HEK293 (cell line): Measurements from ENCODE around the gene NHS.

Source experiments
- CTCF ChIA-PET: fragments of 350-600 bp; formaldehyde crosslinking; extraction: SDS; loops from one replicate; lab custom pipeline; 2021; ENCODE audit warnings: antibody characterized with exemption; lab: Yijun Ruan, JAX
- POLR2A ChIA-PET: fragments of 300-600 bp; formaldehyde crosslinking; extraction: SDS; loops from one replicate; lab custom pipeline; 2020; ENCODE audit warnings: antibody characterized with exemption, inconsistent platforms; lab: Yijun Ruan, JAX
- H3K27ac ChIP-seq: fragments of 200-500 bp; sonication (Bioruptor generic); 2 replicates; pipeline ENCODE4 v1.5.1; 2014; ENCODE audit warnings: low read depth, low read length, control low read depth, inconsistent platforms; ENCODE audit errors: extremely low read depth
- H3K36me3 ChIP-seq, 2 experiments: fragments of 200-500 bp in 1 of 2; sonication (Bioruptor generic) in 1 of 2; 1 replicate in 1 of 2; 2 replicates in 1 of 2; pipeline ENCODE4 v1.5.1; 2014 to 2017; ENCODE audit warnings: inconsistent platforms in 2 of 2, low read length in 2 of 2; ENCODE audit not compliant: control insufficient read depth in 2 of 2, insufficient read depth in 1 of 2
- H3K4me1 ChIP-seq: fragments of 200-500 bp; sonication (Bioruptor generic); 2 replicates; pipeline ENCODE4 v1.5.1; 2014; ENCODE audit warnings: mild to moderate bottlenecking, low read length, inconsistent platforms; ENCODE audit not compliant: control insufficient read depth, insufficient read depth
- H3K4me3 ChIP-seq: 2 replicates; pipeline ENCODE4 v1.5.1; 2011; ENCODE audit warnings: low read depth, mild to moderate bottlenecking, control low read depth, low read length, moderate library complexity
- H3K9me3 ChIP-seq: fragments of 200-500 bp; sonication (Bioruptor generic); 2 replicates; pipeline ENCODE4 v1.5.1; 2014; ENCODE audit warnings: low read depth, low read length, inconsistent platforms; ENCODE audit not compliant: control insufficient read depth, insufficient read depth
- GFI1B ChIP-seq: fragments of 450-650 bp; formaldehyde crosslinking; IDR thresholded peaks from 2 replicates; pipeline ENCODE4 v1.5.1; 2016; ENCODE audit warnings: missing biosample characterization, missing genetic modification characterization
- KLF8 ChIP-seq: fragments of 450-650 bp; formaldehyde crosslinking; IDR thresholded peaks from 2 replicates; pipeline ENCODE4 v1.5.1; 2016; ENCODE audit warnings: missing biosample characterization, missing genetic modification characterization
- PRDM6 ChIP-seq: fragments of 450-650 bp; formaldehyde crosslinking; IDR thresholded peaks from 2 replicates; pipeline ENCODE4 v1.5.1; 2017; ENCODE audit warnings: missing biosample characterization, missing genetic modification characterization
- SP7 ChIP-seq: fragments of 450-650 bp; formaldehyde crosslinking; IDR thresholded peaks from 2 replicates; pipeline ENCODE4 v1.5.1; 2016; ENCODE audit warnings: missing biosample characterization, missing genetic modification characterization
- YY2 ChIP-seq: fragments of 450-650 bp; formaldehyde crosslinking; IDR thresholded peaks from 2 replicates; pipeline ENCODE4 v1.5.1; 2016; ENCODE audit warnings: missing biosample characterization, missing genetic modification characterization
- ZBTB48 ChIP-seq: fragments of 450-650 bp; formaldehyde crosslinking; IDR thresholded peaks from 2 replicates; pipeline ENCODE4 v1.5.1; 2016; ENCODE audit warnings: missing biosample characterization, missing genetic modification characterization
- ZFP3 ChIP-seq: fragments of 450-650 bp; formaldehyde crosslinking; IDR thresholded peaks from 2 replicates; pipeline ENCODE4 v1.5.1; 2016; ENCODE audit warnings: low read depth, missing biosample characterization, missing genetic modification characterization
- ZFP37 ChIP-seq: fragments of 450-650 bp; formaldehyde crosslinking; IDR thresholded peaks from 2 replicates; pipeline ENCODE4 v1.5.1; 2016; ENCODE audit warnings: missing biosample characterization, missing genetic modification characterization
- ZNF174 ChIP-seq: fragments of 450-650 bp; formaldehyde crosslinking; IDR thresholded peaks from 2 replicates; pipeline ENCODE4 v1.5.0; 2017; ENCODE audit warnings: missing biosample characterization, mild to moderate bottlenecking, missing genetic modification characterization
- ZNF184 ChIP-seq: fragments of 450-650 bp; IDR thresholded peaks from 2 replicates; pipeline ENCODE4 v1.5.1; 2018; ENCODE audit warnings: missing biosample characterization, mild to moderate bottlenecking, missing genetic modification characterization
- ZNF19 ChIP-seq: fragments of 450-650 bp; formaldehyde crosslinking; IDR thresholded peaks from 2 replicates; pipeline ENCODE4; 2016; ENCODE audit warnings: missing biosample characterization, missing genetic modification characterization, low read depth
- ZNF202 ChIP-seq: fragments of 450-650 bp; formaldehyde crosslinking; IDR thresholded peaks from 2 replicates; pipeline ENCODE4 v1.5.1; 2016; ENCODE audit warnings: missing biosample characterization, missing genetic modification characterization, borderline replicate concordance
- ZNF26 ChIP-seq: fragments of 450-650 bp; formaldehyde crosslinking; IDR thresholded peaks from 2 replicates; pipeline ENCODE4 v1.5.1; 2016; ENCODE audit warnings: missing biosample characterization, missing genetic modification characterization
- ZNF514 ChIP-seq: fragments of 450-650 bp; formaldehyde crosslinking; IDR thresholded peaks from 2 replicates; pipeline ENCODE4 v1.5.1; 2016; ENCODE audit warnings: missing biosample characterization, missing genetic modification characterization
- ZNF521 ChIP-seq: fragments of 450-650 bp; formaldehyde crosslinking; IDR thresholded peaks from 2 replicates; pipeline ENCODE4 v1.5.1; 2017; ENCODE audit warnings: missing biosample characterization, mild to moderate bottlenecking, missing genetic modification characterization
- ZNF664 ChIP-seq: fragments of 450-650 bp; formaldehyde crosslinking; IDR thresholded peaks from 2 replicates; pipeline ENCODE4 v1.5.1; 2016; ENCODE audit warnings: missing biosample characterization, missing genetic modification characterization
- ZSCAN30 ChIP-seq: fragments of 450-650 bp; IDR thresholded peaks from 2 replicates; pipeline ENCODE4 v1.5.1; 2018; ENCODE audit warnings: missing biosample characterization, mild to moderate bottlenecking, missing genetic modification characterization, moderate library complexity
- TF ChIP-seq, protein P1 (sequence below): fragments of 450-650 bp; IDR thresholded peaks from 2 replicates; pipeline ENCODE4 v1.5.1; 2018; ENCODE audit warnings: missing biosample characterization, missing genetic modification characterization
- TF ChIP-seq, protein P2 (sequence below): fragments of 450-650 bp; formaldehyde crosslinking; IDR thresholded peaks from 2 replicates; pipeline ENCODE4 v1.5.1; 2017; ENCODE audit warnings: missing biosample characterization, missing genetic modification characterization
- TF ChIP-seq, protein P3 (sequence below): fragments of 450-650 bp; formaldehyde crosslinking; IDR thresholded peaks from 2 replicates; pipeline ENCODE4; 2016; ENCODE audit warnings: missing biosample characterization, missing genetic modification characterization
- TF ChIP-seq, protein P4 (sequence below): fragments of 450-650 bp; formaldehyde crosslinking; IDR thresholded peaks from 2 replicates; pipeline ENCODE4 v1.5.1; 2016; ENCODE audit warnings: missing biosample characterization, missing genetic modification characterization, low read depth

The NHS gene

DNA sequence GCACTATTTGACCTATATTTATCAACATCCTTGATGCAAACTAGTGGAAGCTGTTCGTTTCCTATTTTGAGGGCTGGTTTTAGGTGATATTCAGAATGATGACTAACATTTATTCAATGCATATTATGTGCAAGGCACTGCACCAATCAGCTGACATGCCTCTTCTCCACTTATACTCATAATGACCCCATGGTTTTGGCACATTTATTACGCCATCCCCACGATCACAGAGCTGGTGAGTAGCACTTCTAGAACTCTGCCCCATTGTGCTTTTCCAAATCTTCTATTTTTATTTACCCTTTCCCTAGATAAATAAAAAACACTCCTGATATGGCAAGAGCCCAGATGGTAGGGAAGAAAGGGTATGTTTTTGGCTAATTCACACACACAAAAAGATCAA is 375.4 kb downstream of the NHS start:
- Histone ChIP-seq H3K4me1 (no peaks in the 10 kb centered on the region), H3K9me3 (no peaks in the 10 kb centered on the region), H3K27ac (no peak overlapping the region), H3K4me3 (no peak overlapping the region)
- POLR2A ChIA-PET = no interaction called here
- no peak for TF ChIP-seq GFI1B (tag by site-specific recombination)
- TF ChIP-seq ZNF26 (tag by site-specific recombination) = no peak
- TF ChIP-seq ZFP37 = no peak
- TF ChIP-seq PRDM6 (tag by site-specific recombination) = no peak
- no peak for TF ChIP-seq SP7 (tag by site-specific recombination)
- no peak for TF ChIP-seq ZNF19 (tag by site-specific recombination)
- no peak for TF ChIP-seq ZNF184 (tag by site-specific recombination)
- no peak for TF ChIP-seq KLF8 (tag by site-specific recombination)
- no peak for TF ChIP-seq ZFP3 (tag by site-specific recombination)
- no peak for TF ChIP-seq ZNF202 (tag by site-specific recombination)
- no peak for TF ChIP-seq ZNF174 (tag by site-specific recombination)
- no peak for TF ChIP-seq ZSCAN30 (tag by site-specific recombination)
- no peak for TF ChIP-seq YY2 (tag by site-specific recombination)
- no peak for TF ChIP-seq ZNF514 (tag by site-specific recombination)
- TF ChIP-seq, protein P1, sequence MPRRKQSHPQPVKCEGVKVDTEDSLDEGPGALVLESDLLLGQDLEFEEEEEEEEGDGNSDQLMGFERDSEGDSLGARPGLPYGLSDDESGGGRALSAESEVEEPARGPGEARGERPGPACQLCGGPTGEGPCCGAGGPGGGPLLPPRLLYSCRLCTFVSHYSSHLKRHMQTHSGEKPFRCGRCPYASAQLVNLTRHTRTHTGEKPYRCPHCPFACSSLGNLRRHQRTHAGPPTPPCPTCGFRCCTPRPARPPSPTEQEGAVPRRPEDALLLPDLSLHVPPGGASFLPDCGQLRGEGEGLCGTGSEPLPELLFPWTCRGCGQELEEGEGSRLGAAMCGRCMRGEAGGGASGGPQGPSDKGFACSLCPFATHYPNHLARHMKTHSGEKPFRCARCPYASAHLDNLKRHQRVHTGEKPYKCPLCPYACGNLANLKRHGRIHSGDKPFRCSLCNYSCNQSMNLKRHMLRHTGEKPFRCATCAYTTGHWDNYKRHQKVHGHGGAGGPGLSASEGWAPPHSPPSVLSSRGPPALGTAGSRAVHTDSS (tag by site-specific recombination) = no peak
- TF ChIP-seq, protein P2, sequence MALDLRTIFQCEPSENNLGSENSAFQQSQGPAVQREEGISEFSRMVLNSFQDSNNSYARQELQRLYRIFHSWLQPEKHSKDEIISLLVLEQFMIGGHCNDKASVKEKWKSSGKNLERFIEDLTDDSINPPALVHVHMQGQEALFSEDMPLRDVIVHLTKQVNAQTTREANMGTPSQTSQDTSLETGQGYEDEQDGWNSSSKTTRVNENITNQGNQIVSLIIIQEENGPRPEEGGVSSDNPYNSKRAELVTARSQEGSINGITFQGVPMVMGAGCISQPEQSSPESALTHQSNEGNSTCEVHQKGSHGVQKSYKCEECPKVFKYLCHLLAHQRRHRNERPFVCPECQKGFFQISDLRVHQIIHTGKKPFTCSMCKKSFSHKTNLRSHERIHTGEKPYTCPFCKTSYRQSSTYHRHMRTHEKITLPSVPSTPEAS (tag by site-specific recombination) = no peak
- TF ChIP-seq, all 188 proteins: peak for 0
- CTCF ChIA-PET = no interaction called here
- H3K36me3 ChIP-seq = peaks cover 34 to 38% of the 10 kb centered on the region in 2 experiments; a peak in 2 of 3 replicates

- POLR2A ChIA-PET = no interaction called here
- Histone ChIP-seq H3K36me3 (peaks cover 0 to 3% of the 10 kb centered on the region in 2 experiments; a peak in 1 of 3 replicates), H3K9me3 (no peaks in the 10 kb centered on the region), H3K27ac (no peak overlapping the region), H3K4me3 (no peak overlapping the region), H3K4me1 (no peaks in the 10 kb centered on the region)
- TF ChIP-seq ZBTB48 (tag by site-specific recombination) = no peak
- CTCF ChIA-PET = no interaction called here
Measured at GRCh38 chrX:17758382-17758781, 383.4 kb downstream of the NHS start.

GRCh38 chrX:17759990-17760389 is 385.0 kb downstream of the NHS start:
- POLR2A ChIA-PET = no interaction called here
- Histone ChIP-seq H3K4me3 (no peak overlapping the region), H3K4me1 (no peaks in the 10 kb centered on the region), H3K27ac (no peak overlapping the region), H3K9me3 (no peaks in the 10 kb centered on the region), H3K36me3 (no peaks in the 10 kb centered on the region)
- TF ChIP-seq, protein P3, sequence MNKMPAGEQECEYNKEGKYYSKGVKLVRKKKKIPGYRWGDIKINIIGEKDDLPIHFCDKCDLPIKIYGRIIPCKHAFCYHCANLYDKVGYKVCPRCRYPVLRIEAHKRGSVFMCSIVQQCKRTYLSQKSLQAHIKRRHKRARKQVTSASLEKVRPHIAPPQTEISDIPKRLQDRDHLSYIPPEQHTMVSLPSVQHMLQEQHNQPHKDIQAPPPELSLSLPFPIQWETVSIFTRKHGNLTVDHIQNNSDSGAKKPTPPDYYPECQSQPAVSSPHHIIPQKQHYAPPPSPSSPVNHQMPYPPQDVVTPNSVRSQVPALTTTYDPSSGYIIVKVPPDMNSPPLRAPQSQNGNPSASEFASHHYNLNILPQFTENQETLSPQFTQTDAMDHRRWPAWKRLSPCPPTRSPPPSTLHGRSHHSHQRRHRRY (tag by site-specific recombination) = no peak
- TF ChIP-seq ZNF521 (tag by site-specific recombination) (no peak), ZNF19 (tag by site-specific recombination) (no peak), ZNF664 (no peak)
- TF ChIP-seq, protein P4, sequence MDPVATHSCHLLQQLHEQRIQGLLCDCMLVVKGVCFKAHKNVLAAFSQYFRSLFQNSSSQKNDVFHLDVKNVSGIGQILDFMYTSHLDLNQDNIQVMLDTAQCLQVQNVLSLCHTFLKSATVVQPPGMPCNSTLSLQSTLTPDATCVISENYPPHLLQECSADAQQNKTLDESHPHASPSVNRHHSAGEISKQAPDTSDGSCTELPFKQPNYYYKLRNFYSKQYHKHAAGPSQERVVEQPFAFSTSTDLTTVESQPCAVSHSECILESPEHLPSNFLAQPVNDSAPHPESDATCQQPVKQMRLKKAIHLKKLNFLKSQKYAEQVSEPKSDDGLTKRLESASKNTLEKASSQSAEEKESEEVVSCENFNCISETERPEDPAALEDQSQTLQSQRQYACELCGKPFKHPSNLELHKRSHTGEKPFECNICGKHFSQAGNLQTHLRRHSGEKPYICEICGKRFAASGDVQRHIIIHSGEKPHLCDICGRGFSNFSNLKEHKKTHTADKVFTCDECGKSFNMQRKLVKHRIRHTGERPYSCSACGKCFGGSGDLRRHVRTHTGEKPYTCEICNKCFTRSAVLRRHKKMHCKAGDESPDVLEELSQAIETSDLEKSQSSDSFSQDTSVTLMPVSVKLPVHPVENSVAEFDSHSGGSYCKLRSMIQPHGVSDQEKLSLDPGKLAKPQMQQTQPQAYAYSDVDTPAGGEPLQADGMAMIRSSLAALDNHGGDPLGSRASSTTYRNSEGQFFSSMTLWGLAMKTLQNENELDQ = no peak
- TF ChIP-seq, all 188 proteins: peak for 0
- CTCF ChIA-PET = no interaction called here
